GM18519 (cell line): Measurements from ENCODE around the gene FNIP2.
"Not testable (repeated sequence)": the region's sequence is repeated elsewhere in the genome, so short reads cannot be mapped to it uniquely, and the experiment has no call there.

Experiments
- ATAC-seq: cut with Tn5 transposase; IDR thresholded peaks from one replicate; pipeline ENCODE4 v1.9.1; 2021; ENCODE audit warnings: mild to moderate bottlenecking, moderate library complexity; ENCODE audit not compliant: unreplicated experiment, low FRiP score

Gene FNIP2

DNA sequence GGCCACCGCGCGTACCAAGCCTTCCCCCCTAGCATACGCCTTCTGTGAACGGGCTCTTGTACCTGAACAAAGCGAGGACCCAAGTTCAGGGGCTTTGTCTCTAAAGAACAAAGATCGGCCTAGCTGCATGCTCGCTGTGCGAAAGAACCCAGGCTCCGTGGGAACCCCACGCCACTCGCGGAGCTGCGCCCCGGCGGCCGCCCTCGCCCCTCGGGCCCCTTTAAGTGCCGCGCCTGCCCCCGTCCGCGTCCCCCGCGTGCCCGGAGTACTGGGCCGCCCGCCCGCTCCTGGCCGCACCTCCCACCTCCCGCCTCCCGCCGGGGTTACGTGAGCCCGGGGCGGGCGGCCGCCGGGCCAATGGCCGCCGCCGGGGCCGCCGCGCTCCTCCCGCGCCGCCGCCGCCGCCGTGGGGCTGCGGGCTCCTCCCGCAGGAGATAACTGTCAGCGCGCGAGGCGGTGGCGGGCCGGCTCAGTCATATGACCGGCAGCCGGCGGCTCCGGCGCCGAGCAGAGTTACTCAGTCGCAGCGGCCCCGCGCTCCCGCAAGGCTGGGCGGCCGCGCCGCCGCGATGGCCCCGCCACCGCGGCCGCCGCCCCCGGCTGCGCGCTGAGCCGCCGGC lies at the start of gene FNIP2:
Gene FNIP2 (plus strand): TSS at position 472 of the 620 bp plus-strand sequence. CDS start 187 bp downstream, outside the sequence.
- ATAC-seq, result peak; percentile 69

DNA sequence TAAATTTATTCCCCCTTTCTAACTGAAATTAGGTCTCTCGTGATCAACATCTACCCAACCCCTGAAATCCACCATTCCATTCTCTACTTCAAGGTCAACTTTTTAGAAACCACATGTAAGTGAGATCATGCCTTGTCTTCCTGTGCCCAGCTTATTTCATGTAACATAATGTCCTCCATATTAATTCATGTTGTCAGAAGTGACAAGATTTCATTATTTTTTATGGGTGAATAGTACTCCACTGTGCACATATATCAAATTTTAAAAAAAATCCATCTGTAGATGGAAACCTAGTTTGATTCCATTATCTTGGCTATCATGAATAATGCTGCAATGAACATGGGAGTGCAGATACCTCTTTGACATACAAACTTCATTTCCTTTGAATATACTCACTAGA lies 47.1 kb upstream of the FNIP2 start:
- ATAC-seq, result no peak

DNA sequence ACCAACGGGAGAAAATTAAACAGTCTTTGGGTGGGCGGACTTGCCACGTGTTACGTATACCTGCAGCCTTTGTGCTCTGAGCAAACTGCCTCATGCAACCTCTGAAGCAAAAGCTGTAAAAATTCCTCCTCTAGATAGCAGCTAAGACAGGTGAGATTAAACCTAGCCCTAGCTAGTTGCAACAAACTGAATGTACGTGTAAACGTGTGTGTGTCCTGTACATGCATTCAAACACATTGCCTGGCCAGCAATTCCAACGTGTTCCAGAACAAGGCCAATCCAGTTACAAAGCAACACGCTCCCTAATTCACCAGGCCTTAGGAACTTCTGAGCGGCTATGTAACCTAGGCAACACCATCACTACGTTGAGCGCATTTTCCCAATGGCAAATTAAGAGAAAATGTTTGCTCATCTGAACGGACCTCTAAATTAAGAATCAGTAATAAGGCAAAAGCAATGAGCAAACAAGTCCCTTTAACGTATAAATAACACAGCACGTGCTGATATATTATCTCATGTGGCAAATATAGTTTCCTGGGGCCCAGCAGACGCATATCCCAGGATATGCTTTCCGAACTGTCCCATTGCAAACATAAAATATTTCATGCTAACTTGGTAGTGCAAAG lies 46.4 kb upstream of the FNIP2 start:
- ATAC-seq, result peak; percentile 14

DNA sequence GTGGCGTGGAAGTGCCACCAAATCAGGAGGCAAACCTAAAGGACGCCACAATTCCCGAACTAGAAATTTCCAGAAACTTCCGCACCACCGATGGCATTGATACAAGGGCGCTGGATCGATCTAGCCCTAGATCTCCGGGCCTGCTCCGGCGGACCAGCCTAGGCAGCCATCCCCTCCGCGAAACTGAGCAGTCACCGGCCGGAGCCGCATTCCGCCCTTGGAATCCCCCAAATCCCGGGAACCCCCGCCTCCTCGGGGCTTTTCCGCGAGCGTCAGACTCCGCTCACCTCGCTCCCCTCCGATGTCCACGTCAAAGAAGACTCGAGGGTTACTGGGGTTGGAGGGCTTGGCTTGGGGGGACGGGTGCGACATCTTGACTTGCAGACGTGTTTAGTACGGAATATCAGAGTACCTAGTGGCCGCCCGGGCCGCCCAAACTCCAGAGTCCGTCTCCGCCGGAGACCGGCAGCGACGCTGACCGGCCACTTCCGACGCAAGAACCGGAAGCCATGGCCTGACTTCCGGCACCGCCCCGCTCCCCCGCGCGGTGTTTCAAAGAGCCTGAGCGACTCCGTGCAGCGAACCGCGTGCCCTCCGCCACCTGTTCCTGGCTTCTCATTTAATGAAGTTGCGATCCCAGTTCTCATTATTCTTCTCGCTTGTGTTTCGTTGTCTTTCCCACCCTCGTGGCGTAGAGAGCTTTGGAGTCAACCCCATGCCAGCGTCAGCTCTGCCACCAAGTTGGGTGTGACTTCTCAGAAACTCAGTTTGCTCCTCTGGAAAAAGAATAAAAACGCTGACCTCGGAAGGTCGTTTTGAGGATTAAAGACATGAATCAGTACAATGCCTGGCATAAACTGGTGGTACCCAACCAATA lies 45.7 kb upstream of the FNIP2 start, which contains the start of gene PPID:
Gene PPID (minus strand): TSS at position 480 of the 877 bp plus-strand sequence. CDS start 108 bp downstream, at position 372.
- peak; percentile 88 for ATAC-seq

DNA sequence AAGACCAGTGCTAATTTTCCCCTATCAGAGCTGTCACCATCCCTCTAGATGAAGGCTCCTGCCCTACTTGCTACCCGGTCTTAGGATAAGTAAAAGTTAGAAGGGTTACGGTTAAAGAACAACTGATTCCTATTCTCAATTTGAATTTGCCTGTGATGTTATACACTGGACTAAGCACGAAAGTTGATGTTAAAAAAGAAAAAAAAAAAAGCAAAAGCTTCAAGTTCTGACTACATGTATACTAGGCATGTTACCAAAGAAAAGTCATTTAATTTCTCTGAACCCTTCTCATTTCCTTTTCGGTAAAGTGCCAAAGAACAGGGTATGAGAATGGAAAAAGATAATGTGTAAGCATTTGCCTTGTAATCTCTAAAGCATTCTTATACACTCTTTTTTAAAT lies 44.2 kb upstream of the FNIP2 start:
- no peak for ATAC-seq

DNA sequence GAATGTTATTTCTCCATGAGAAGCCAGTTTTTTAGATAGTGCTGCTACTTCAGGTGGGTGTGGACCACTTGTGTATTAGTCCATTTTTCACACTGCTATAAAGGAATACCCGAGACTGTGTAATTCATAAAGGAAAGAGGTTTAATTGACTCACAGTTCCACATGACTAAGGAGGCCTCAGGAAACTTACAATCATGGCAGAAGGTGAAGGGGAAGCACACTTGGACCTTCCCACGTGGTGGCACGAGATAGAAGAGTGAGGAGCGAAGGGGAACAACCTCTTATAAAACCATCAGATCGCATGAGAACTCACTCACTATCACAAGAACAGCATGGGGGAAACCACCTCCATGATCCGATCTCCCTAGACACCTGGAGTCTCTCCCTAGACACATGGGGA lies 42.2 kb upstream of the FNIP2 start:
- no peak for ATAC-seq

DNA sequence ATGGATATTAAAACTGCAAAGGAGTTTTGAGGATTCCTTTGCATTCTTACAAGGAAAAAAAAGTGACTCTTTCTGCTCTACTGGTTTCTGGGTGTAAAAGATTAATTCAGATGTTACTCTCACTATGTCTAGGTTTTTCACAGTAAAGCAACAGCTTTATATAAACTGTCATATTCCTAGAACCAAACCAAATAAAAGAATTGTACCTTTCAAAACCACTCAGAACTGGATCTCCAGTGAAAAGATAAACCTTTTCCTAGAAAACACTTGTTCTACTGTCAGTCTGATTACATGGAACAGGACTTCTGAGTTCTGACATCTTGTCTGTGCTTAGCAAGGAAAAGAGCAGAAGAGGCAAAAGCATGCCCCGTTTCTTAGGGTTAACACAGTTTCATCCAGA lies 40.6 kb upstream of the FNIP2 start:
- ATAC-seq, result no peak

DNA sequence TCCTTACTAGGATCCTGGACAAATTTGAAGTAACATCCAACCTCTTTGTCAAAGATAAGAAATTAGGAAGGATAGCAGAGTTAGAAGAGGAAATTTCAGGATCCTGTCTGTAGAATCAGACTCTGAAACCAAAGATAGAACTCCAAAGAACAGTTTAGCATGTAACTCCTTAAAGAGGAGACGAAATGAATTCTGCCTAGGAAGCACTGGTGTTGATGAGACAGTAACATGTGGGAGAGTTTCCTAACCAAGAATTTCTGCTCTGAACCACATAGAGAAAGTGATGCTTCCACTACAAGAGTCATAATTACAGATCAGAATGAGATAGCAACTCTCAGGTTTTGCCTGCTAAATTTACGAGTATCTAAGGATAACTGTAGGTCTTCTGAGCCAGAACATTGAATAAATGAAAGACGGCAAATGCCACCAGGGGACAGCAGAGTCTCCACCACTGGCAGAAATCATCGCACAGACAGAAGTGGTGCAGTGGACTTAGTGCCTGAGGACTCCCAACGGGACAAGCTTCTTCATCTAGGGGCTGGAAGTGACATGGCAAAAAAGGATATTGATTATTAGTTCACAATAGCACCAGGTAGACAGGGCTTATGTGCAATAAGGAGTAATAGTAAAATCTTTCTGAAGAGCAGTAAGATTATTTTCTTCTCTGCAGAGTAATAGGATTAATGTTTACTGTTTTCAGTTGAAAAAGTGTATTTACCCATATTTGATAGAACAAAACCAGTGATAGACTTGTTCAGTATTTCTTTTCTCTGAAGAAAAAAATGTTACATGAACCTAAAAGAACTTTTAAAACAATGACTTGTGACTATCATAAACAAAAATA lies 38.9 kb upstream of the FNIP2 start:
- ATAC-seq, result peak; percentile 78

DNA sequence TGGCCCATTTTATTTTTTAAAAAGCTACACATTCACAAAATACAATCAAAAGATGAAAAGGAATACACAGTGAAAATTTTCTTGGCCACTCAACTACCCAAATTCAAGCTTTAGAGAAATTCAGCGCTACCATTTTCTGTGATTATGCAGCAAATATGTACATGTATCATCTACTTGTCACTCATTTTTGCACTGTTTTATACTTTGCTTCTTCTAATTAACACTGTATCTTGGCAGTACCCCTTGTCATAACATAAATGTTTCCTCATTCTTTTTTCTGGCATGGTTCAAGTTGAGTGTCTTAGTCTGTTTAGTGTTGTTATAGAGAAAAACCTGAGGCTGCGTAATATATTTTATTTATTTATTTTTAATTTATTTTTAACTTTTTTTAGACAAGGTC lies 30.0 kb upstream of the FNIP2 start:
- no peak for ATAC-seq

DNA sequence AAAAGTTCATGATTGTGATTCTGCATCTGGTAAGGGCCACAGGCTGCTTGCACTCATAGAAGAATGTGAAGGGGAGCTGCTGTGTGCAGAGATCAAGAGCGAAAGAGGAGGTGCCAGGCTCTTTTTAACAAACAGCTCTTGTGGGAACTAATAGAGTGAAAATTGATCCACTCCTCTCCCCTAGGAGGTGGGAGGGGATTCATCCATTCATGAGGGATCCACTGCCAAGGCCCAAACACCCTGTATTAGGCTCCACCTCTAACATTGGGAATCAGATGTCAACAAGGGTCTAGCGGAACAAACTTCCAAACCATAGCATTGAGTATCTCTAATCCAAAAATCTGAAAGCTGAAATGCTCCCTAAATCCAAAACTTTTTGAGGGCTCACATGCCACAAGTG lies 29.2 kb upstream of the FNIP2 start:
- no peak for ATAC-seq

DNA sequence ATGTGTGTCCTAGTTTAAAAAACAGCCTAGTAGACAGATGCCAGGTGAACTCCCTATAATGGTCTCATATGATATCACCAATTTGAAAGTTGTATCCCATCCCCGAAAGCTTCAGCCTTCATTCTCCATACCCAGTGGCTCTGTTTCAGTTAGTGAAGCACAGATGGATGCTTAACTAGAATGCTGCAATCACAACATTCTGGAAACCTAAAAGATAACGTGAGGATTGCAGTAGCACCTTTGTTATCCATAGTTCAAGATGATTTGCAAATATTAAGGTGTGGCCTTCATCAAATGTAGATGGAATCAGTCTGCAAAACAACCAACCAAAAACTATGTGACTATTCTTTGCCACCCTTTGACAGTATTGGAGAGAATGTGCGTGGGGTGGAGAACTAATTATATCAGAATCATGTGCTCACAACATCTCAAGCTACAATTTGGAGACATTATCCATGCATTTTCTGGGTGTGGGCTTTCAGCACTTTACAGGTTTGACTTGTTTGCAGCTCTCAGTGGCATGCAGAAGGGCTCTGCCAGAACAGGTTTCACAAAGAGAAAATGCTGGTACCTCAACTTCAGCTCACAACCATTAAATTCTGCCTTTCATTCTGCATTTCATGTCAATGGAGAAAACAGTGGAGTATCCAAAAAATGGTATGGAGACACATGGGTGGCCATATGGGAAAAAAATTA lies 27.4 kb upstream of the FNIP2 start:
- ATAC-seq, result no peak

DNA sequence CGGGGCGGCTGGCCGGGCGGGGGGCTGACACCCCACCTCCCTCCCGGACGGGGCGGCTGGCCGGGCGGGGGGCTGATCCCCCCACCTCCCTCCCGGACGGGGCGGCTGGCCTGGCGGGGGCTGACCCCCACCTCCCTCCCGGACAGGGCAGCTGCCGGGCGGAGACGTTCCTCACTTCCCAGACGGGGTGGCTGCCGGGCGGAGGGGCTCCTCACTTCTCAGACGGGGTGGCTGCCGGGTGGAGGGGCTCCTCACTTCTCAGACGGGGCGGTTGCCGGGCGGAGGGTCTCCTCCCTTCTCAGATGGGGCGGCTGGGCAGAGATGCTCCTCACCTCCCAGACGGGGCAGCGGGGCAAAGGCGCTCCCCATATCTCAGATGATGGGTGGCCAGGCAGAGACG lies 22.3 kb upstream of the FNIP2 start:
- not testable (repeated sequence) for ATAC-seq

DNA sequence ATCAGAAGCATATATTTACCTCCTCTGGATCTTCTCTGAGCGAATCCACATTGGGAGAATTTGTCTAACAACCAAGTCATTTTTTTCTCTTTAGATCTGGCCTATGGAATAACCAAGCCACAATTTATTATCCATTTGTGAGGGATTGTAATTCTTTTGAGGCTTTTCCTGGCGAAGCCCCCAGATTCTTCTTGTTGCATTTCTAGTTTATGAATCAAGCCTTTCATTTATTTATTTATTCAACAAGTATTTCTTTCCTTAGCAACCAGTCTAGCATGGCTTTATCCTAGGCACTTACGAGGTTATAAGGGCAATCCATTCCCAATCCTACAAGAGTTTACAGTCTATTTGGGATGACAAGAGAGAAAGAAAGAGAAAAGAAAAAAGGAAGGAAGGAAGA lies 18.4 kb upstream of the FNIP2 start:
- no peak for ATAC-seq

DNA sequence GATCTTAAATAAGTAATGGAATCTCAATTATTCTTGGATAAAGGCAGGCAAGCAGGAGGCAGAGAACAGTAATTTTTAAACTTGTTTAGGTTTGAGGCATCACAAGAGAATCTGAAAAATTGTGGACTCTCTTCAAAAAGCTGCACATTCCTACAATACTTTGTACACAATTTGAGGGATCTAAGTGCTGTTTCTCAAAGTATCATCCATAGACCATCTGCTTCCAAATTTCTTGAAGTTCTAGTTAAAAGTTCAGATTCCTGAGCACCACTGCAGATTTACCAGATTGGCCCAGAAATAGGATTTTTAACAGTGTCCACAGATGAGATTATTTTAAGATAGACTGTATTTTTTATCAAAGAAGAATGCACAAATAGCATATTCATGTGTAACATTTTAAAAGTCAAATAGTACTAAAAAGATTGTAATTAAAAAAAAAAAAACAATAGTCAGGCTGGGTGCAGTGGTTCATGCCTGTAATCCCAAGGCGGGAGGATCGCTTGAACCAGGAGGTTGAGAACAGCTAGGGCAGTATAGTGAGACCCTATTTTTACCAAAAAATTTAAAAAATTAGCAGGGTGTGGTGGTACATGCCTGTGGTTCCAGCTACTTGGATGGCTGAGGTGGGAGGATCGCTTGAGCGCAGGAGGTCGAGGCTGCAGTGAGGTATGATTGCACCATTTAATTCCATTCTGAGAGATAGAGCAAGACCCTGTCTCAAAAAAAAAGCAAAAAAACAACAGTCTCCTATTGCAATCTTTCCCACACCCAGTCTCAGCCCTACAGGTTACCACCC lies 14.2 kb upstream of the FNIP2 start:
- no peak for ATAC-seq

DNA sequence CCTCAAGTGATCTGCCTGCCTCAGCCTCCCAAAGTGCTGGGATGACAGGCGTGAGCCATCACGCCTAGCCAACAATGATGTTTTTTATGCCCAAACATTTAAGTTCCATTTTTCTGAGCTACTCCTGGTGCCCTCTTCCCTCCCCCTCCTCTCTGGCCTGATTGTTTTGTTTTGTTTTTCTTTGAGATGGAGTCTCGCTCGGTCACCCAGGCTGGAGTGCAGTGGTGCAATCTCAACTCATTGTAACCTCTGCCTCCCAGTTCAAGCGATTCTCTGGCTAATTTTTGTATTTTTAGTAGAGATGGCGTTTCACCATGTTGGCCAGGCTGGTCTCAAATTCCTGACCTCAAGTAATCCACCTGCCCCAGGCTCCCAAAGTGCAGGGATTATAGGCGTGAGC lies 13.0 kb upstream of the FNIP2 start:
- not testable (repeated sequence) for ATAC-seq

DNA sequence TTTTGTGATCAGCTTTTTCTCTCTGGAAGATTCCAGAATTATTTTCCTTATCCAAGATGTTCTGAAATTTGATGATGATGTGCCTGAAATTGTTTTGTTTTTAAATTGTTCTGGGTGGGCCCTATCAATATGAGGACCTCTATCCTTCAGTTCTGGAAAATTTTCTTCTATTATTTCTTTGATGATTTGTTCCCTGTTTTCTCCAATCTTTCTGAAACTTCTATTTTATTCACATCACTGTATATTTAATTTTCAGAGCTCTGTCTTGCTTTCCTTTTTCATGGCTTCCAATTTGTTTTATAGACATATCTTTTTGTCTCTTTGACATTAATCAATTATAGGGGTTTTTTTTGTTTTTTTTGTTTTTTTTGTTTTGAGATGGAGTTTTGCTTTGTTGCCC lies 12.2 kb upstream of the FNIP2 start:
- no peak for ATAC-seq

DNA sequence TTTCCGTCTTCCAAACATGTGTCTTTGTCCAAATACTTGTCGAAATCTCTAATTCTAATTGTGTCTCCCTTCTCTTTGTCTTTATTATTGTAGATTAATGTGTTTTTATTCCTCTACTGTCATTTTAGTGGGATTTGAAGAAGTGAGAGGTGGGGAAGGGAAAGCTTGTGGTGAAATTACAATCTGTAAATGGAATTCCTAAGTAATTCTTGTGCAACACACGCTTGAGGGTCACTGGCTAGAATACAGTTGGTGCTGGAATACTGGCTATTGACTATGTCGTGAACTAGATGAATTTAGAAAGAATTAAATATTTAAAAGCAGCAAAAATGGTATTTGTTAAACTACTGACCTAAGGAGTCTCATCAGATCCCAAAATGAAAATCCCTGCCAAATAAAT lies 10.7 kb upstream of the FNIP2 start:
- ATAC-seq, result no peak

DNA sequence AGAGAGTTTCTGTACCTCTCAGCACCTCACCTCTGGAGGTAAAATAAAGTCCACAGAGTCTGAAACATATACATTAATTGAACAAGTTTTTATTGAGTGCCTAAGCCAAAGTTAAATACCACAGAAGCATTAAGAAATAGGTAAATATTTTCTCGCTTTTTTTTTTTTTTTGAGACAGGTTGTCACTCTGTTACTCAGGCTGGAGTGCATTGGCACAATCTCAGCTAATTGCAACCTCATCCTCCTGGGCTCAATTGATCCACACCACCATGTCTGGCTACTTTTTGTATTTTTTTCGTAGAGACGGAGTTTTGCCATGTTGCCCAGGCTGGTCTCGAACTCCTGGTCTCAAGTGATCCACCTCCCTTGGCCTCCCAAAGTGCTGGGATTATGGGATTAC lies 10.1 kb upstream of the FNIP2 start:
- no peak for ATAC-seq

DNA sequence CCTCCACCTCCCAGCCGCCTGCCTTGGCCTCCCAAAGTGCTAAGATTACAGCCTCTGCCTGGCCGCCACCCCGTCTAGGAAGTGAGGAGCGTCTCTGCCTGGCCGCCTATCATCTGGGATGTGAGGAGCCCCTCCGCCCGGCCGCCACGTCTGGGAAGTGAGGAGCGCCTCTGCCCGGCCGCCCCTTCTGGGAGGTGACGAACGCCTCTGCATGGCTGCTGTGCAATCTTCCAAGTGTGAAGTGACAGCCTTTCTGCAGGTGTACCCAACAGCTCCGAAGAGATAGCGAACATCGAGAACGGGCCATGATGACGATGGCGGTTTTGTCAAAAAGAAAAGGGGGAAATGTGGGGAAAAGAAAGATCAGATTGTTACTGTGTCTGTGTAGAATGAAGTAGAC lies 9.3 kb upstream of the FNIP2 start:
- not testable (repeated sequence) for ATAC-seq
